NCI-H1930 (cell line): ENCODE data around the gene MEF2A.
"Not testable (repeated sequence)": the region's sequence is repeated elsewhere in the genome, so short reads cannot be mapped to it uniquely, and the experiment has no call there.

Source experiments
- DNase-seq, 2 experiments: peaks; one replicate each; lab custom pipeline; 2025; lab: John Stamatoyannopoulos, UW

MEF2A gene

DNA sequence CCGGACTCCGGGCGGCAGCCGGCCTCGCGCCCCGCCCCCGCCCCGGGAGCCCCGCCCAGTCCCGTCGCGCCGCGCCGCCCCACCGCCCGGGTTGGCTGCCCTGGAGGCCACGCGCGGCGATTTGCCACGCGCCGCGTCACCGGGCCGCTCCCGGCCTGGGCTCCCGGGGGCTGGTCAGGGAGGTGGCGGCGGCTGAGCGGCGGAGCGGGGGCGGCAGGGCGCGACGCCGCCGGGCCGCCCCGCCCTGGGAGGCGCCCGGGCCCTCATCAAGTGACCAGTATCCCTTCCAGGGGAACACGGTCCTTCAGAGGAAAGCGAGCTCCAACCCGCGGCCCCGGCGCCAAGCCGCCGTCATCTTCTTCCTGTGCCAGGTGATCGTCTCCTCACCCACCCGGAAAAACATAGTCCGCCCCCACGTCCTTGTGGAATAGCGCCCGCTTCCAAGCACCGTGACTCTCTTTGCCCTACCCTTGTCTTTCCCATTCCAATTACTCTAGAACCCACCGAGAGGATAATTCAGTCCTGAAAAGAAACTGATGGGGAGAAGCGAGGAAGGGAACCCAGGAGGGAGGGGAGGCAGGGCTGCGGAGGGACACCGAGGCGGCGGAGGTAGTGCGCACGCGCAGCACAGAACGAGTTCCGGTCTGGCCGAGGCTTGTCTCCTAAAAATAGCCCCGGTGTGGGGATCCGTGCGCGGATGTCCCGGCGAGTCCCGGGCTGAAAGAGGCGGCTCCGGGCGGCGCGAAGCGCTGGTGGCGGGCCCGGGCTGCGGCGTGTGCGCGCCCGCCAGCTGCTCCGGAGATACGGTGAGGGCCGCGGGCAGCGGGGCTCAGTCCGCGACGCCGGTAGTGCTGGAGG lies at the start of gene MEF2A:
Gene MEF2A, plus strand, starts transcription at position 686 of the 858 bp plus-strand sequence. CDS start 67,136 bp downstream, outside the sequence.
- peak; percentile 69 to 79 for DNase-seq

DNA sequence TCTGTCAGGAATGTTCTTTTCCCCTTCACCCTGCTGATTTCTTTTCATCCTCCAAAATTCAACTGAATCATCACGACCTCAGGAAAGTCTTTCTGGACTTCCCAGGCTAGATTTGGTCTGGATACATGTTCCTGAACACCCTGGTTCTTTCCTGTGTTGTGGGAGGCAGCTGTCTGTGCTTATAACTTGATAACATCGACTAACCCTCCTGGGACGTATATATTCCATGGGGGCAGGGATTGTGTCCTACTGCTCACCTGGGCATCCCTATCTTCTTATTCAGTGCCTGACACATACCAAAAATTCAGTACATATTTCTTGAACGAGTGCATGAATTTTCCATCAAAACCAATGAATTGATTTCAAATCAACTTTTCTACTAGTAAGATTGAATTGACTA lies 47.6 kb upstream of the MEF2A start:
- no peak for DNase-seq

DNA sequence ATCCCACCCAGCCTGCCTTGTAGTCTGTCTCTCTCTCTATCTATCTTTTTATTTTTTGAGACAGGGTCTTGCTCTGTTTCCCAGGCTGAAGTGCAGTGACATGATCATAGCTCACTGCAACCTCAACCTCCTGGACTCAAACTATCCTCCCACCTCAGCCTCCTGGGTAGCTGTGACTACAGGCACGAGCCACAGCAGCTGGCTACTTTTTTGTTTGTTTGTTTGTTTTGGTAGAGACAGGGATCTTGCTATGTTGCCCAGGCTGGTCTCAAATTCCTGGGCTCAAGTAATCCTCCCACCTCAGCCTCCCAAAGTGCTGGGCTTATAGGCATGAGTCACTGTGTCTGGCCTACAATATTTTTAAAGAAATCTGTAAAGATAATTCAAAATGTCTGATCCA lies 46.4 kb upstream of the MEF2A start:
- not testable (repeated sequence) for DNase-seq

DNA sequence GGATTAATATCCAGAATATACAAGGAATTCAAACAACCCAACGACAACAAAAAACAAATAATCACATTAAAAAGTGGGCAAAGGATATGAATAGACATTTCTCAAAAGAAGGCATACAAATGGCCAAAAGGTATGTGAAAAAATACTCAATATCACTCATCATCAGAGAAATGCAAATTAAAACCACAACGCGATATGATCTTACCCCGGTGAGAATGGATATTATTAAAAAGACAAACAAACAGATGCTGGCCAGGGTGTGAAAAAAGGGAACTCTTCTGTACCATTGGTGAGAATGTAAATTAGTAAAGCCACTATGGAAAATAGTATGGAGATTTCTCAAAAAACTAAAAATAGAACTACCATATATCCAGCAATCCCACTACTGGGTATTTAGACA lies 43.5 kb upstream of the MEF2A start:
- DNase-seq: no peak

DNA sequence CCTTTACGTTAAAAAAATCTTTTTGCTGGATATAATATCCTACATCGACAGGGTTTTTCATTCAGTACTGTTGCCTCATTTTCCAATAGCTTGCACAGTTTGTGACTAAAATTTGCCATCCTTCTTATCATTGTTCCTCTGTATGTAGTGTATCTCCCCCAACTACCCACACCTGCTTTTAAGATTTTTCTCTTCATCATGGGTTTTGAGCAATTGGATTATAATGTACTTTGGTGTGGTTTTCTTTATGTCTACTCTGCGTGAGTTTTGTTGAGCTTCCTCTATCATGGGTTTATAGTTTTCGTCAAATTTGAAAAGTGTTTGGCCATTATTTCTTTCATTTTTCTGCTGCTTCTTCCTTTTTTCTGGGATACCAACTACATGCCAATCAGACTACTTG lies 39.6 kb upstream of the MEF2A start:
- no peak for DNase-seq

DNA sequence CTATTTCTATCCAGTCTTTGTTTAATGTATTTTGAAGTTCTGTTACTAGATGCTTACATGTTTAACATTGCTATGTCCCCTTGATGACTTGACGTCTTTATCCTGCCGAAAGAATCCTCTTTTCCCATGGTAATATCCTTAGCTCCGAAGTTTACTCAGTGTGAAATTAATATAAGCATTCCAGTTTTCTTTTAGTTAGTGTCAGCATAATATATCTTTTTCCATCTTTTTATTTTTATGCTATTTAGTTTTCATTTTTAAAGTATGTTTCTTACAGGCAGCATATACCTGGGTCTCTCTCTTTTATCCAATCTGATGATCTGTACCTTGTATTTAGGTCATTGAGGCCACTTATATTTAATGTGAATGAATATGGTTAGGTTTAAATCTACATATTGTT lies 39.1 kb upstream of the MEF2A start:
- DNase-seq: no peak

DNA sequence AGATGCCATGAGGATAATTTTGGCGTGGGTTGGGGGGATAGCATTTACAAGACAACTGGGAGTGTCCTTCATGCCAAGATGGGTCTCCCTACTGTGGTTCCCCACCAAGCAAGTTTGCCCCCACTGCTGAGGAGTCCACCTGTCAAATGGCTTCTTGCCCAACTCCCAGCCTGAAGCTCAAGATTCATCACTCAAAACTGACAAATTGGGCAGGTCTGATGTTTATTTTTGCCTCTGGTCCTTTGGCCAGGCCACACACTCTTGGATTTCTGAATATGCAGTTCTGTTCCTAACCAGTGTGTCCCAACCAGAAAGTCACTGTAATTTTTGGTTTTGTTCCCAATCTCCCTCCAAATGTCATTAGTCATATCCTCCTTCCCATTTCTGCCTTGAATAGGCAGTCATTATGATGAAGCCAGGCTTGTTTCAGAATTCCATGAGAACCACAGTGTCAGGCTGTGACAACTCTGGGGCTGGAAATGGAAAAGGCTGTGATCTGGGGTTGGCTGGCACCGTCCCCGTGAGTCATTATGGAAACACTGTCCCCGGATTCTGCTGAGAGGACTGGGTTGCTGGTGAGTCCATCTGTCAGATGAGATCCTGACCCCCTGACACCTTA lies 29.3 kb upstream of the MEF2A start:
- no peak for DNase-seq

DNA sequence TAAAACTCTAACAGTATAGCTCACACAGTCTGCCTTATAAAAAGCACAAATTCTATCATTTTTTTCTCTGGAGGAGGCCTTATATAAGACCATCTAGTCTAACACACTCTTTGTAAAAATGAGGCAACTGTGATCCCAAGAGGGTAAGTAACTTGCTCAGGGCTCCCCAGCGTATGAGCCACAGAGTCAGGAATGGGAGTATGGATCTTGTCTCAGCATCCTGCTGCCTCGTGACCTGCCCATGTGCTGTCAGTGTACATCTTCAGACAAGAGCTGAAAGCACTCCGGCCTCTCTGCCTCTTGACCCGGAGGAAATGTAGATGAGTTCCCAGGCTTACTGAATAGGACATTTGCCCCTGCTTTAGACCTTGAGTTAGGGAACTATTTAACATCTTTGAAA lies 28.4 kb upstream of the MEF2A start:
- DNase-seq: no peak

DNA sequence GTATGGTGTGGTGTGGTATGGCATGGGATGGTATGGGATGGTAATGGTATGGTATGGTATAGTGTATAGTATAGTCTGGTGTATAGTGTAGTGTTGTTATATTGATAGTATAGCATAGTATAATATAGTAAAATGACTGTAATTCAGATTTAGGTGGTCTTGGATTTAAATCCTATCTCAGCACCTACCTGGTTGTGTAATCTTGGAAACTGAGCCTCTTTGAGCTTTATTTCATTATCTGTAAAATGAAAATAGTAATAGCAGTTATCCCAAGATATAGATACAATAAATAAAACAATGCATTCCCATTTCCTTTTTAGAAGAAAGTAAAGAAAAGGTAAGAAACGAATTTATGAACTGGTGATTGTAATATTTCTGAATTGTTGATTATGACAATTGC lies 27.5 kb upstream of the MEF2A start:
- no peak for DNase-seq

DNA sequence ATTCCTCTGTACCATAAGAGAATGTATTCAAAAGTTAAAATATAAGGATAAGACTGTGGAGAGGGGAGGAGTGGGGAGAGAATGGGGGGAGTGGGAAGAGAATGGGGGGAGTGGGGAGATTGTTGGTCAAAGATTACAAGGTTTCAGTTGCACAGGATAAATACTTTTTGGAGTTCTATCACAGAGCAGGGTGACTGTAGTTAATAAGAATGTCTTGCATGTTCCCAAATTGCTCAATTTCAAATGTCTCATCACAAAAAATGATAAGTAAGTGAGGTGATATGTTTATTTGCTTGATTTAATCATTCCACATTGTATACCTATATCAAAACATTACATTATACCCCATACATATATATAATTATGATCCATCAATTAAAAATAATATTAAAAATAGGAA lies 23.0 kb upstream of the MEF2A start:
- no peak for DNase-seq

DNA sequence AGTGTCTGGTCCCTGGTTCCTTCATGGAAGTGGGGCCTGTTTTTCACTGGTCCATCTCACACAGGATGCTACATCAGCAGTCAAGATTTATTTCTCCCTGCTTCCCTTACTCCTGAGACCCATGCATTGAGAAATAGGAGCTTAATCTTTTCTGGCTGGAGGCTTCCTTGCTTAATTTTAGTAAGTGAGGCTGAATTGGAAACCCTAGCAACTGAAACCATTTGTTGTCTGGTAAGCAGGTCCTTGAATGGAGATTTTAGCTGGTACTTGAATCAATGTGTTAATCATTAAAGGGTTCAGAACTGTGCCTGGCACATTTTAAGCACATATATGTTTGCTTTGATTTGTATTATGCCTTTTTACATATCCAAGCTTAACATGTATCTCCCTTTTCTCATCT lies 20.2 kb upstream of the MEF2A start:
- DNase-seq: no peak

DNA sequence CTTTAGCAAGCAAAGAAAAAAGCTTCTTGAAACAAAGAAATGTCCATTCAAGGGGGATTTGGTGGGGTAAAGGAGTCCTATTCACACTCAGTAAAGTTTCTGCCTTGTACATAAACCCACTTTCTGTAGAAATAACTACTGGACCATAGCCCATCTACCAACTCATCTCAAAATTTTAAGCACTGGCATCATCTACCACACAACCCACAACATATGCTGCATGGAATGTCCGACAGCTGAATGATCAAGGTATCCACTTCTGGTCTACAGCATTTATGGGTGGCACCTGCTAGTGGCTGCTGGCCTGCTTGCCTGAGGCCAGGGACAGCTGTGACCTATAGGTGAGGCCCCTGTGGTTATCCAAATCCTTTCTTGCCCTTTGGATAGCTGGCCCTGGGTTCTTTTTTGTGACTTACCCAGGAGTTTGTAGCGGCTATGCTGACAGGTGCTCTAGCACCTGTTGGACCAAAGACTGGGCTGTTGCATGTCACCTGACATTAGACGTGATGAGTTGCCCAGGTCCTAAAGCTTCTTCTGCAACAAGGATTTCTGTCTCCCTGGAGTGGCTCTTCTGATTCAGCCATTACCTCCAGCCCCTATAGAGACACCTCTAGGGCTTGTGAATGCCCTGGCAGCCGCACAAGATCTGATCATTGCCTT lies 19.2 kb upstream of the MEF2A start:
- DNase-seq: no peak

DNA sequence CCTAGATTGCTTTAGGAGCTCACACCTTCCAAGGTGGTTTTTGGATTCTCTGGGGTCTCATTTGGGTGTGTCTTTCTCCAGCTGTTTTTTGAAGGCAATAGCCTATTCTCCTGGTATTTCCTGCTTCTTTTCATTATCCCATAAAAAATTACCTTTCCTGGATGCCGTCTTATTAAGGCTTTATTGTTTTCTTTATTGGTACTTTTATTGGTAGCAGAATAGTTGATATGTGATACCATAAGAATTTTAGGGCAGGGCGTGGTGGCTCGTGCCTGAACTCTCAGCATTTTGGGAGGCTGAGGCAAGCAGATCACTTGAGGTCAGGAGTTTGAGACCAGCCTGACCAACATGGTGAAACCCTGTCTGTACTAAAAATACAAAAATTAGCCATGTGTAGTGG lies 18.3 kb upstream of the MEF2A start:
- DNase-seq: no peak

DNA sequence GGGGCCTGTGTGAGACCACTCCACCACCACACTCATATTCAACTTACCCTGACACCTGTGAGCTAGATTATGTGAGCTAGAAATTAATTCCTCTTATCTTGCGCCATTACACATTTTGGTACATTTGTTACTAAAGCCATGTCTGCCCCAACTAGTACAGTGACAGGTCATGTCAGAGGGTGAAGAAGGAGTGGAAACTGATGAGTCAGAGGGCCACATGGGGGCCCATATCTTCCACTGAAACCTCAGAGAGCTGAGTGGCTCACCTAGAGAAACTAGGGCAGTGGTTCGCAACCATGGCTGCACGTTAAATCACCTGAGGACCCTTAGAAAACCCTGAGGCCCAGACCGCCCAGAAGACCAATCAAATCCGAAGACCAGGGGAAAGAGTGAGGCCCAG lies 15.7 kb upstream of the MEF2A start:
- DNase-seq: no peak

DNA sequence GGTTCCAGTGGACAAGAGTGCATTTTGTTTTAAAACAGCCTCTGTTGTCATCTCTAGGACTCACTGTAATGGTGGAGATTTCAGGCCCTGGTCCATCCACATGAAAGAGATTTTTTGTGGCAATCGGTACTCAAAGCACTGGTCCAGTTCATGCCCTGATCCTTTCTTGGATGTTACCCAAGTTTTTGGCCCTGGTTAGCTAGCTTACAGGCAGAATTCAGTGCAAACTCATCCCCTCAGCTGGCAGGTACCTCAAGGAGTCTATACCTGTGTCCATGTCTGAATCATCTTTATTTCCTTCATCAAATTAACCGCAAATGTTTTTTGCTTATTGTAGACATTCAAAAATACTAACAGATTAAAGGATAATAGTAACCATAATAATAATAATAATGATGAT lies 13.7 kb upstream of the MEF2A start:
- DNase-seq: no peak

DNA sequence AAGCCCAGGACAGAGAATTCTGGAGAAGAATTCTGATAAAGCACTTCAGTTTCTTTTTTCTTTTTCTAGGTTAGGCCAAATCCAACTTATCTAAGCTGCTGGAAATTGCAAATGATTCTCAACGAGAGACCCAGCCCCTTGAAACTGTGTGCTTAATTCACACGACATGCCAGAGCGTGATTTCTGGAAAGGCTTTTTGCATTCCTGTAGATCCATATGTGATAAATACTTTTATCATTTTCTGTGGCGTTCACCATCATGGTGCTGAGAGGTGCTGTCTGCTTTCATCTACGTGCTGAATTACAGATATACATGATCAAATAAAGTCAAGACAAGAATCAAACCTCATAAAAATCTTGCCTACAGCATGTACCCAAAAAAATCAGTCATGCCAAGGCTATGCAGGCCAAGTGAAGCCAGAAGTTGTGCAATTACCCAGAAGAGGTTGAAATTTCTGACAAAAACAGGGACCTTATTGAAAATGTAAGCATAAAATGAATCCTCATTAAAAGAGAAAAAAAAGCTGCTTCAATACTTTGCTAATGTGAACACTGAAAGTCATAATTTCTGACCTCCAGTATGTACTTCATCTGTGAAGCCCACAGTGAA lies 10.8 kb upstream of the MEF2A start:
- no peak for DNase-seq

DNA sequence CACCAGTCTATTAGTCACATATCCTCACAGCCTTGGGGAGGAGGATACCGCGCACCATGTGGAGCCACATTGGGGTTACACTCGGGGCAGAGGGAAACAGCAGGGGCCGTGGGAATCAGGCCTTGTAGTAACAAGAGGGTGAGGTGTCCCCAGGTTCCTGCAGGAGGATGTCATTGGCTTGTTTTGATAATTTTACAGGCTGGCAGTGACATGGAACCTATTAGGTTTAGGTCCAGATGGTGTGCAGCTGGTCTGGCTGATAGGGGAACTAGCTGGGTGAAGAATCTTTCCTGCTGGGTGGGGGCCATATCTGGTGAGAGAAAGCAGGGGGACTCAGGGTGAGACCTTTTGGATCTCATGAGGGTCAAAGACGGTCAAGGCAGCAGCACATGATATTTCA lies 9.8 kb upstream of the MEF2A start:
- no peak for DNase-seq

DNA sequence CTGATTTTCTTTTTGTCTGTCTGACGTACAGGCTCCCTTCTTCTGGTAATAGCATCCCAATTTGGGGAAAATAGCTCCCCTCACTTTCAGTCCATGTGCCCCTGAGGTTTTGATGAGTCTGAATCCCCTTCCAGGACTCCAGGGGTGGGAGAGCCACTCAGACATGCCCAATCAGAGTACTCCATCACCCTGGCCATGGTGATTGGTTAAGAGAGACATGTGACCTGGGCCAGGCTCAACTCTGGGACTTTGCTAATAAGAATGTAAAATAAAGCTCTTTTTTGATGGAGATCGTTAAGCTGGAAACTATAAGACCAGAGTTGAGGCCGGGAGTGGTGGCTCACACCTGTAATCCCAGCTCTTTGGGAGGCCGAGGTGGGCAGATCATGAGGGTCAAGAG lies 9.2 kb upstream of the MEF2A start:
- no peak for DNase-seq

DNA sequence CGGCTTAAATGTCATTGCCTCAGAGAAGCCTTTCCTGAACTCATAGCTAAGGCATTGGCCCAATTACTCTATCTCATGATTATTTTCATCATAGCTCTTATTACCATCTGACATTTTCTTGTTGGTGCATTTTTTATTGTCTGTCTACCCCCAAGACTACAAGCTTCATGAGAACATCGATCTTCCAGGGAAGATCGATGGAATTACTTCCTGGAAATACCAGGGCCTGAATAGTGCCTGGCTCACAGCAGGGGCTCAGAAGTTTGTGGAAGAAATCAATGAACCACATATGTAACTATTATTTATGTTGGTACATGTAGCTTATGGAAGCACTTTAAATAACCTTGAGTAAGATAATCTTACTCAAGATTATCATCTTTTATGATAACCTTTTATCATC lies 7.7 kb upstream of the MEF2A start:
- DNase-seq: no peak

DNA sequence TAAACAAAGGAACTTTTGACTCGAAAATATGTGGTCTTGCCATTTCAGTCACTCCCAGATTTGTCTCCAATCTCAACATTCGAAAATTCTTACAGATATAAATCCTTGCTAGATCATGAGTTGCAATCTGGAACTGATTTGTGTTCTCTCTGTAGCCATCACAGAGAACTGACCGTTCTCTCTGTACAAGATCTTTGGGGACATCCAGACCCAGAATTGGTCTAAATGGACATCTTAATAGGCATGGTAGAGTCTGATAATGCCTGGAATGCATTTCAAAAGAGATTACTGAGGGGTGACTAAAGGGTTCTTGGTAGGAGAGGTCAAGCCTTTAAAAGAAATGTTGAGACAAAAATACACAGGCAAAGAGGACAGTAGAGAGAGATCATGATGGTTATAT lies 7.2 kb upstream of the MEF2A start:
- no peak for DNase-seq

DNA sequence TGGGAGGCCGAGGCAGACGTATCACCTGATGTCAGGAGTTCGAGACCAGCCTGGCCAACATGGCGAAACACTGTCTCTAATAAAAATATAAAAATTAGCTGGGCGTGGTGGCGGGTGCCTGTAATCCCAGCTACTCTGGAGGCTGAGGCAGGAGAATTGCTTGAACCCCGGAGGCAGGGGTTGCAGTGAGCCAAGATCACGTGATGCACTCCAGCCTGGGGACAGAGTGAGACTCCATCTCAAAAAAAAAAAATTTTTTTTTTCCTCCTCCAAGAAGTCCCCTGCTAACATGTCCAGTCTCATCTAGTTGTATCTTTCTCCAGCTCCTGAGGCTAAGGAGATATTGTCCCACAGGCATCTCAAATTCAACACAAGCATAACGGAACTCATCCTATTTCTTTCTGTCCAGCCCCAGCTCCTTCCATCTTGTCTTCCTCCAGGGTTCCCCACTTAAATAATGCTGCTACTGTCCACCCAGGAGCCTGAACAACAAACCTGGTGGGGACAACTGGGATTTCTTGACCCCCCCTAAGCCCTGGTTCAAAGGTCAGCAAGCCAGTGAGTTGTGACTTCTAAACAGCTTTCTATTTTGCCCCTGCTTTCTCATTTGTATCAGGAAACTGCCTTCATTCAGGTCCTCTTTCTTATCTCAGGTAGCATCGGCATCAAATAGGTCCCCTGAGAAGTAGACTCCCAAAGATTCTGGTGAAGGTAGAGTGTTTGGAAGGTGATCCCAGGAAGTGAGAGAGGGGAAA lies 4.1 kb upstream of the MEF2A start:
- no peak for DNase-seq

DNA sequence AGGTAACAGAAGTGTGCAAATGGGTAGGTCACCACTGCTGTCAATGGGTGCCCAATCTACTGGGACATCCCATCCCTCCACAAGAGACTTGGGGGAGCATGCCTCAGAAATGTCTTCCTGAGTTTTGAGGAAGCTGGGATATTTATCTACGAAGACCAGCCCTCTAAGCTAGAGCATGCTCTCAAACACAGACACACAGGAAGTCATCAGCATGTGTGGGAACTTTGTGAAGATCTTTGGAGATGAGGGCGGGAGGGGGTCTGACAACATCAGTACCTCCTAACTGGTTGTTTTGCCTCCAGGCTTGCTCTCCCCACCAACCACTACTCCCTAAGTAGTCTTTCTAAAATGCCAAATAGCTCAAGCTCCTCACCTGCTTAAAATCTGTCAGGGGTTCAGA lies 3.5 kb upstream of the MEF2A start:
- no peak for DNase-seq
